Measurements from ENCODE around the gene NOVA1. TPM values are rescaled to one million over a fixed set of nuclear protein-coding genes. Genes with fewer than 3 reads are reported as not detected.
"Not testable (repeated sequence)": the region's sequence is repeated elsewhere in the genome, so short reads cannot be mapped to it uniquely, and the experiment has no call there.

NOVA1 gene, protein sequence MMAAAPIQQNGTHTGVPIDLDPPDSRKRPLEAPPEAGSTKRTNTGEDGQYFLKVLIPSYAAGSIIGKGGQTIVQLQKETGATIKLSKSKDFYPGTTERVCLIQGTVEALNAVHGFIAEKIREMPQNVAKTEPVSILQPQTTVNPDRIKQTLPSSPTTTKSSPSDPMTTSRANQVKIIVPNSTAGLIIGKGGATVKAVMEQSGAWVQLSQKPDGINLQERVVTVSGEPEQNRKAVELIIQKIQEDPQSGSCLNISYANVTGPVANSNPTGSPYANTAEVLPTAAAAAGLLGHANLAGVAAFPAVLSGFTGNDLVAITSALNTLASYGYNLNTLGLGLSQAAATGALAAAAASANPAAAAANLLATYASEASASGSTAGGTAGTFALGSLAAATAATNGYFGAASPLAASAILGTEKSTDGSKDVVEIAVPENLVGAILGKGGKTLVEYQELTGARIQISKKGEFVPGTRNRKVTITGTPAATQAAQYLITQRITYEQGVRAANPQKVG
- total RNA-seq (2012; rRNA removed): 0.90 and 1.1 TPM in 2 replicates
- polyA plus RNA-seq (2012; rRNA removed): 2.0 and 3.0 TPM in 2 replicates
- 0.69 and 0.78 TPM in 2 replicates for polyA plus RNA-seq (2012; cell fraction: cytosol; rRNA removed)
- polyA plus RNA-seq (2012; cell fraction: nucleus; rRNA removed; ENCODE audit: low replicate concordance): 0.92 and 6.4 TPM in 2 replicates
- percentile 47 among the genes with signal in this experiment for Bru-seq, nascent RNA
- BruChase-seq, experiment 1, labeled RNA remaining after a 6-hour chase: percentile 43 among the genes with signal in this experiment
- percentile 54 among the genes with signal in this experiment for BruChase-seq, experiment 2, labeled RNA remaining after a 2-hour chase
- long read RNA-seq, partial matches to known transcripts: 1 of 5 reads
- long read RNA-seq, other reads (novel, unspliced or antisense): 2 of 5 reads

DNA sequence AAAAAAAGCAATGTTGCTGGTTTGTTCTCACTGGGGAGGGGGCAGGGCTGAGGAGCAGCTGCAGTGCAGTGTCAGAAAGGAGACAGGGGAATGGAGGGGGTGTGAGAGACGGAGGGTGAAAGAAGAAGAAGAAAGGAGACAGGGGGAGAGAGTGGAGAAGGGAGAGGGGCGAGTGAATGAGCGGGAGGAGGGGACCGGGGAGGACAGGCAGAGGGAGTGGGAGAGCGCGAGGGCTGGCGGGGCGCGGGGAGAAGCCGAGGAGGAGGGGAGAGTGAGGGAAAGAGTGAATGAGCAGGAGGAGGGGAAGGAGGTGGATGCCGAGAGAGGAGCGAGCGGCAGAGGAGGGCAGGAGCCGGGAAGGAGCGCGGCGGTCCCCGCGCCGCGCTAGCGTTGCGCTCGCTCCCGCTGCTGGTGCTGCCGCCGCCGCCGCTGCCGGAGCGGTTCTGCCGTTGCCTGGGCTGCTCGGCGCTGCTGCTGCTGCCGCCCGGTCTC is at the start of gene NOVA1:
Gene NOVA1, minus strand, starts transcription at position 445 of the 492 bp plus-strand sequence. CDS start 597 bp downstream, outside the sequence.
- H4K91ac ChIP-seq (ENCODE audit: insufficient read depth, low read depth, low read length): no peak within 1 kb of the TSS
- dilution Hi-C loops (cut with HindIII; ENCODE audit: low sequenced_read_pairs, unreplicated experiment): no loop called here
- H3K27me3 ChIP-seq (ENCODE audit: control insufficient read depth, insufficient read depth, low read length): peaks cover 8% of the 10 kb centered on the region
- 0 out of 2 replicates have a peak within 1 kb of the TSS, but pooled peaks have one; percentile 68 for H3K23ac ChIP-seq (ENCODE audit: low read depth, low read length)
- TF ChIP-seq FOS (IDR thresholded peaks at IDR 0.05; ENCODE audit: low read depth, low read length) (no peak), MAFK (IDR thresholded peaks at IDR 0.05; ENCODE audit: low read depth, low read length) (no peak), POLR2A (IDR thresholded peaks at IDR 0.05; ENCODE audit: low read depth, low read length) (no peak)
- TF ChIP-seq, protein P1, sequence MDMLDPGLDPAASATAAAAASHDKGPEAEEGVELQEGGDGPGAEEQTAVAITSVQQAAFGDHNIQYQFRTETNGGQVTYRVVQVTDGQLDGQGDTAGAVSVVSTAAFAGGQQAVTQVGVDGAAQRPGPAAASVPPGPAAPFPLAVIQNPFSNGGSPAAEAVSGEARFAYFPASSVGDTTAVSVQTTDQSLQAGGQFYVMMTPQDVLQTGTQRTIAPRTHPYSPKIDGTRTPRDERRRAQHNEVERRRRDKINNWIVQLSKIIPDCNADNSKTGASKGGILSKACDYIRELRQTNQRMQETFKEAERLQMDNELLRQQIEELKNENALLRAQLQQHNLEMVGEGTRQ (IDR thresholded peaks at IDR 0.05; ENCODE audit: low read depth, low read length): no peak
- ATAC-seq (ENCODE audit: low read depth): peak; percentile 61
- H4K20me1 ChIP-seq (ENCODE audit: insufficient read depth, low read length): no peaks in the 10 kb centered on the region
- H3K79me1 ChIP-seq (ENCODE audit: low read depth in 1 of 2, low read length in 2 of 2): no peaks in the 10 kb centered on the region; a peak in 1 of 4 replicates
- no peak within 1 kb of the TSS for H2BK20ac ChIP-seq (ENCODE audit: low read depth, low read length)
- peak within 1 kb of the TSS; percentile 95 for H3K4me3 ChIP-seq (ENCODE audit: insufficient read depth, low read depth, low read length)
- no CpG with 5 or more reads among the region's 36 CpGs for whole genome bisulfite sequencing, 2 experiments (ENCODE audit: extremely low coverage in 2 of 2, insufficient read length in 1 of 2)
- POLR2A ChIA-PET (ENCODE audit: unreplicated experiment): no interaction called here
- H4K8ac ChIP-seq (ENCODE audit: low read depth in 2 of 2, low read length in 2 of 2): peak within 1 kb of the TSS in 1 of 2 experiments; percentile 39; a peak in 1 of 4 replicates
- intact Hi-C loops (cut with micrococcal nuclease): loop anchor here (5.0 to 10.0 kb wide), 2 partner anchors 205 to 313 kb away; no protein-coding TSS in a partner anchor
- H2AK5ac ChIP-seq (ENCODE audit: low read depth, low read length): no peak within 1 kb of the TSS
- in situ Hi-C loops (cut with MboI; ENCODE audit: low sequenced_read_pairs): no loop called here
- H3K56ac ChIP-seq (ENCODE audit: extremely low read depth, insufficient read depth, low read length): no peak within 1 kb of the TSS
- H2AK9ac ChIP-seq (replicated peaks; ENCODE audit: low read depth, low read length, poor library complexity): no peak within 1 kb of the TSS
- H3K9me1 ChIP-seq (ENCODE audit: insufficient read depth, low read length): no peaks in the 10 kb centered on the region
- peak within 1 kb of the TSS; percentile 59; the same call in 1 of the 2 replicates for H3K18ac ChIP-seq (ENCODE audit: low read depth, low read length)
- 0 out of 2 replicates have a peak within 1 kb of the TSS, but pooled peaks have one; percentile 54 for H3K14ac ChIP-seq (replicated peaks; ENCODE audit: low read depth, low read length)
- H3K9me3 ChIP-seq (ENCODE audit: control insufficient read depth, insufficient read depth, low read length): no peaks in the 10 kb centered on the region
- H4K5ac ChIP-seq (ENCODE audit: low read depth, low read length): no peak within 1 kb of the TSS; the same call in 1 of the 2 replicates
- peak within 1 kb of the TSS; percentile 92 for H2AFZ ChIP-seq (replicated peaks; ENCODE audit: low read length, poor library complexity)
- H3K4ac ChIP-seq (ENCODE audit: low read depth, low read length): peak within 1 kb of the TSS; percentile 52; the same call in 1 of the 2 replicates
- no peak within 1 kb of the TSS for H2BK15ac ChIP-seq (ENCODE audit: low read depth, low read length)
- peak within 1 kb of the TSS; percentile 8; the same call in 1 of the 2 replicates for H2BK120ac ChIP-seq (ENCODE audit: low read depth, low read length)
- H3K27ac ChIP-seq (ENCODE audit: insufficient read depth, low read length): peak within 1 kb of the TSS; percentile 74
- BruUV-seq (replicated peaks): TSS peak; percentile 69
- CTCF ChIA-PET: no interaction called here
- no peaks in the 10 kb centered on the region for H3K36me3 ChIP-seq (ENCODE audit: control insufficient read depth, insufficient read depth, low read length)
- H3K4me2 ChIP-seq (ENCODE audit: low read depth, low read length): peak within 1 kb of the TSS; percentile 94
- H2BK5ac ChIP-seq (ENCODE audit: low read depth, low read length, poor library complexity, severe bottlenecking): no peak within 1 kb of the TSS
- no peak for DNase-seq
- H3K9ac ChIP-seq (ENCODE audit: low read depth, low read length): peak within 1 kb of the TSS; percentile 78
- no peaks in the 10 kb centered on the region for H3K4me1 ChIP-seq (ENCODE audit: control insufficient read depth, insufficient read depth, low read length)

DNA sequence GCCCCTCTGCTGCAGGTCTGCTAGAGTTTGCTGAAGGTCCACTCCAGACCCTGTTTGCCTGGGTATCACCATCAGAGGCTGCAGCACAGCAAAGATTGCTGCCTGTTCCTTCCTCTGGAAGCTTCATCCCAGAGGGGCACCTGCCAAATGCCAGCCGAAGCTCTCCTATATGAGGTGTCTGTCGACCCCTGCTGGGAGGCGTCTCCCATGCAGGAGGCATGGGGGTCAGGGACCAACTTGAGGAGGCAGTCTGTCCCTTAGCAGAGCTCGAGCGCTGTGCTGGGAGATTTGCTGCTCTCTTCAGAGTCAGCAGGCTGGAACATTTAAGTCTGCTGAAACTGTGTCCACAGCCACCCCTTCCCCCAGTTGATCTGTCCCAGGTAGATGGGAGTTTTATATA is 47.2 kb upstream of the NOVA1 start:
- H4K20me1 ChIP-seq (ENCODE audit: insufficient read depth, low read length); H2BK5ac ChIP-seq (ENCODE audit: low read depth, low read length, poor library complexity, severe bottlenecking); H3K14ac ChIP-seq (replicated peaks; ENCODE audit: low read depth, low read length); H4K5ac ChIP-seq (ENCODE audit: low read depth, low read length); H3K18ac ChIP-seq (ENCODE audit: low read depth, low read length); intact Hi-C loops (cut with micrococcal nuclease); H3K4me1 ChIP-seq (ENCODE audit: control insufficient read depth, insufficient read depth, low read length); H3K9ac ChIP-seq (ENCODE audit: low read depth, low read length); in situ Hi-C loops (cut with MboI; ENCODE audit: low sequenced_read_pairs); DNase-seq; ATAC-seq (ENCODE audit: low read depth); H3K4me3 ChIP-seq (ENCODE audit: insufficient read depth, low read depth, low read length); H3K27me3 ChIP-seq (ENCODE audit: control insufficient read depth, insufficient read depth, low read length); H2AK5ac ChIP-seq (ENCODE audit: low read depth, low read length); H2BK20ac ChIP-seq (ENCODE audit: low read depth, low read length); H3K27ac ChIP-seq (ENCODE audit: insufficient read depth, low read length); H3K23ac ChIP-seq (ENCODE audit: low read depth, low read length); H2AFZ ChIP-seq (replicated peaks; ENCODE audit: low read length, poor library complexity); H4K8ac ChIP-seq (ENCODE audit: low read depth in 2 of 2, low read length in 2 of 2); H3K79me1 ChIP-seq (ENCODE audit: low read depth in 1 of 2, low read length in 2 of 2); H2BK15ac ChIP-seq (ENCODE audit: low read depth, low read length); POLR2A ChIA-PET (ENCODE audit: unreplicated experiment); H3K9me3 ChIP-seq (ENCODE audit: control insufficient read depth, insufficient read depth, low read length); CTCF ChIA-PET; H2BK120ac ChIP-seq (ENCODE audit: low read depth, low read length); H3K4ac ChIP-seq (ENCODE audit: low read depth, low read length); H3K9me1 ChIP-seq (ENCODE audit: insufficient read depth, low read length); BruUV-seq (replicated peaks); H3K36me3 ChIP-seq (ENCODE audit: control insufficient read depth, insufficient read depth, low read length); H3K56ac ChIP-seq (ENCODE audit: extremely low read depth, insufficient read depth, low read length); H2AK9ac ChIP-seq (replicated peaks; ENCODE audit: low read depth, low read length, poor library complexity); H4K91ac ChIP-seq (ENCODE audit: insufficient read depth, low read depth, low read length); H3K4me2 ChIP-seq (ENCODE audit: low read depth, low read length); dilution Hi-C loops (cut with HindIII; ENCODE audit: low sequenced_read_pairs, unreplicated experiment): not testable (repeated sequence)
- no CpG with 5 or more reads among the region's 5 CpGs for WGBS, 2 experiments (ENCODE audit: extremely low coverage in 2 of 2, insufficient read length in 1 of 2)
